DOHH2 (cell line): ENCODE data around the gene SSH2.

Experiments
- H3F3A ChIP-seq: fragments of 200-600 bp; sonication (generic), shearing (Covaris generic); 2 replicates; pipeline ENCODE4 v1.6.0; 2016; ENCODE audit warnings: antibody characterized with exemption, mild to moderate bottlenecking; ENCODE audit not compliant: control insufficient read depth, insufficient read depth
- H3K27ac ChIP-seq: fragments of 200-600 bp; sonication (generic); 2 replicates; pipeline ENCODE4 v1.5.1; 2014; ENCODE audit warnings: low read depth, mild to moderate bottlenecking, low read length, moderate library complexity
- H3K27me3 ChIP-seq: fragments of 200-600 bp; sonication (generic); 2 replicates; pipeline ENCODE4 v1.6.1; 2014; ENCODE audit warnings: mild to moderate bottlenecking, low read length, mixed read lengths; ENCODE audit not compliant: control insufficient read depth
- H3K36me3 ChIP-seq: fragments of 200-600 bp; sonication (generic); 2 replicates; pipeline ENCODE4 v1.6.1; 2014; ENCODE audit warnings: mild to moderate bottlenecking, low read length, moderate library complexity, mixed read lengths; ENCODE audit not compliant: control insufficient read depth
- H3K4me1 ChIP-seq: fragments of 200-600 bp; sonication (generic); 2 replicates; pipeline ENCODE4 v1.6.1; 2014; ENCODE audit warnings: mild to moderate bottlenecking, low read length, mixed read lengths; ENCODE audit not compliant: control insufficient read depth
- H3K4me2 ChIP-seq: fragments of 200-600 bp; sonication (generic); 2 replicates; pipeline ENCODE4 v1.6.0; 2014; ENCODE audit warnings: mild to moderate bottlenecking, low read length, moderate library complexity
- H3K4me3 ChIP-seq: fragments of 200-600 bp; sonication (generic); 2 replicates; pipeline ENCODE4 v1.5.1; 2014; ENCODE audit warnings: mild to moderate bottlenecking, low read length, mixed read lengths
- H3K79me2 ChIP-seq: fragments of 200-600 bp; sonication (generic); 2 replicates; pipeline ENCODE4 v1.6.1; 2014; ENCODE audit warnings: mild to moderate bottlenecking, low read length, mixed read lengths; ENCODE audit not compliant: control insufficient read depth
- H3K9me2 ChIP-seq: fragments of 200-600 bp; sonication (generic); replicated peaks from 2 replicates; pipeline ENCODE4 v1.6.1; 2014; ENCODE audit warnings: mild to moderate bottlenecking, low read length, mixed read lengths; ENCODE audit not compliant: control insufficient read depth
- H3K9me3 ChIP-seq: fragments of 200-600 bp; sonication (generic); 2 replicates; pipeline ENCODE4 v1.6.1; 2014; ENCODE audit warnings: antibody characterized with exemption, low read length, mixed read lengths; ENCODE audit not compliant: control insufficient read depth, insufficient read depth
- H4K20me1 ChIP-seq: fragments of 200-600 bp; sonication (generic); 2 replicates; pipeline ENCODE4 v1.6.0; 2014; ENCODE audit warnings: low read depth, mild to moderate bottlenecking, antibody characterized with exemption, low read length, moderate library complexity; ENCODE audit not compliant: control insufficient read depth, insufficient read depth
- CTCF ChIP-seq: fragments of 200-600 bp; sonication (generic); IDR thresholded peaks from one replicate; pipeline ENCODE4 v1.5.1; 2014; ENCODE audit warnings: antibody characterized with exemption, mild to moderate bottlenecking, low read depth, low read length; ENCODE audit not compliant: poor library complexity, severe bottlenecking
- EZH2phosphoT487 ChIP-seq: fragments of 200-600 bp; sonication (generic); IDR thresholded peaks from 2 replicates; pipeline ENCODE4 v1.6.1; 2017; ENCODE audit warnings: borderline replicate concordance, mild to moderate bottlenecking, antibody characterized with exemption, low read length, moderate library complexity, mixed read lengths

The SSH2 gene

GRCh38 chr17:29772981-29773380 is 157.0 kb downstream of the SSH2 start:
- H3K4me2 ChIP-seq = peak overlapping the region; percentile 55
- peaks cover 5% of the 10 kb centered on the region for H3F3A ChIP-seq
- no peaks in the 10 kb centered on the region for H3K27me3 ChIP-seq

DNA sequence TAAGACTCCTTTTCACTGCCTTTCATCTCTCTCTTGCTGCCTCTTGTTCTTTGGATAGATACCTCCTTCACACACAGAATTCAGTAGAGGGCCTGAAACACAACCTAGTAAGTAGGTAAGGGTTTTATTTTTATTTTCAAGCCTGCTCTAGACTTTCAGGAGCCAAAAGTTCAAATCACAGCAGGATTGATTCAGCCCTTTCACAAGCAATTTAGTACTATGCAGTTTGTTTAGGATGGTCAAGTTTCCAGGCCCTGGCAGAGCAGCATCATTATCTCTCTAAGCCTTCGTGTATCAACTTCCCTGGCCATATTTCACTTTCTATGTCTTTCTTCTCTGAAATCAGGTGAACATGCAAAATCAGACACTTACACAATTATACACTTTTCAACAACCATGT is 158.5 kb downstream of the SSH2 start:
- H4K20me1 ChIP-seq = no peaks in the 10 kb centered on the region
- H3K9me3 ChIP-seq = no peaks in the 10 kb centered on the region
- H3K79me2 ChIP-seq = no peaks in the 10 kb centered on the region
- H3K4me2 ChIP-seq = peak overlapping the region; percentile 55
- H3F3A ChIP-seq = peaks cover 7% of the 10 kb centered on the region
- H3K36me3 ChIP-seq = 0 out of 2 replicates have a peak, but pooled peaks cover 10% of the 10 kb centered on the region
- H3K4me3 ChIP-seq = peak overlapping the region; percentile 40
- TF ChIP-seq CTCF (no peak), EZH2phosphoT487 (no peak)
- H3K27ac ChIP-seq = peak overlapping the region; percentile 73
- no peaks in the 10 kb centered on the region for H3K27me3 ChIP-seq
- peaks cover 37% of the 10 kb centered on the region for H3K4me1 ChIP-seq
- no peaks in the 10 kb centered on the region for H3K9me2 ChIP-seq

More at GRCh38 chr17:29772981-29773380, 157.0 kb downstream of the SSH2 start:
- no peak overlapping the region; the same call in 1 of the 2 replicates for H3K4me3 ChIP-seq
- 0 out of 2 replicates have a peak, but pooled peaks cover 10% of the 10 kb centered on the region for H3K36me3 ChIP-seq
- no peaks in the 10 kb centered on the region for H4K20me1 ChIP-seq
- H3K9me3 ChIP-seq = no peaks in the 10 kb centered on the region
- H3K79me2 ChIP-seq = no peaks in the 10 kb centered on the region
- H3K4me1 ChIP-seq = peaks cover 37% of the 10 kb centered on the region
- H3K9me2 ChIP-seq = no peaks in the 10 kb centered on the region
- peak overlapping the region; percentile 73; the same call in 1 of the 2 replicates for H3K27ac ChIP-seq
- TF ChIP-seq EZH2phosphoT487 = no peak
- no peak for TF ChIP-seq CTCF

DNA sequence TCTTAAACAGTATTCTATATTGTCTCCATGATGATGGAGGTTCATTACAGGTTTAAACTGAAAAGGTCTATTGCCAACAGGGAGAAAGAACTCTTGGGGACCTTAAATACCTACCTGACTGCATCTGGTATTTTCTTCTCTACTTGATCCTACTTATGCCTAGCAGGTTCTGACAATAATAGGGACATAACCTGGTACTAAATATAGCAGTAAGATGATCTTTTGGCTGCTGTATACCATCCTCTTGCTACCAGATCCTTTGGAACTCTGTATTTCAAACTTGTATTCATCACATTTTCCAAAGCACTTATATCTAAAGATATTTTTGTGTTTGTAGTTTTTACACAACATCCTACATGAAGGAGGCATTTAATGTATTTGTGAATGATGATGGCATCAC is 160.8 kb downstream of the SSH2 start:
- Histone ChIP-seq H3K27me3 (no peaks in the 10 kb centered on the region), H3K4me1 (peaks cover 53% of the 10 kb centered on the region), H3K4me3 (no peak overlapping the region), H3K36me3 (0 out of 2 replicates have a peak, but pooled peaks cover 2% of the 10 kb centered on the region), H3K79me2 (no peaks in the 10 kb centered on the region), H3F3A (peaks cover 12% of the 10 kb centered on the region), H3K9me2 (no peaks in the 10 kb centered on the region), H3K27ac (no peak overlapping the region), H3K4me2 (no peak overlapping the region; the same call in 1 of the 2 replicates), H4K20me1 (no peaks in the 10 kb centered on the region), H3K9me3 (no peaks in the 10 kb centered on the region)
- TF ChIP-seq CTCF = no peak
- TF ChIP-seq EZH2phosphoT487 = no peak
